ENCODE results near the gene TMEM51.

TMEM51 gene

DNA sequence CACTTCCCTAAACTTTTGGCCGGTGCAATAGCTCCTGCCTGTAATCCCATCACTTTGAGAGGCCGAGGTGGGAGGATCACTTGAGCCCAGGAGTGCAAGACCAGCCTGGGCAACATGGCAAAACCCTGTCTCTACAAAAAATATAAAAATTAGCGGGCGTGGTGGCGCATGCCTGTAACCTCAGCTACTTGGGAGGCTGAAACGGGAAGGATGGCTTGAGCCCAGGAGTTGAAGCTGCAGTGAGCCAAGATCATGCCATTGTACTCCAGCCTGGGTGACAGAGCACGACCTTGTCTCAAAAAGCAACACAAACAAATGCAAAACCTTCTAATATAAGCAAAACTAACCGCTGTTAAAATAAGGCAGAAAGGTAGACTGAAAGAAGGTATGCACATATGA is 25.9 kb downstream of the TMEM51 start:
- DNase-seq, result no peak

- DNase-seq, result no peak
Measured at GRCh38 chr1:15180189-15180588, 26.6 kb downstream of the TMEM51 start.

GRCh38 chr1:15180945-15181523 is 27.5 kb downstream of the TMEM51 start:
- no peak for DNase-seq

- DNase-seq, result no peak
Measured at GRCh38 chr1:15181564-15181963, 28.0 kb downstream of the TMEM51 start.

DNA sequence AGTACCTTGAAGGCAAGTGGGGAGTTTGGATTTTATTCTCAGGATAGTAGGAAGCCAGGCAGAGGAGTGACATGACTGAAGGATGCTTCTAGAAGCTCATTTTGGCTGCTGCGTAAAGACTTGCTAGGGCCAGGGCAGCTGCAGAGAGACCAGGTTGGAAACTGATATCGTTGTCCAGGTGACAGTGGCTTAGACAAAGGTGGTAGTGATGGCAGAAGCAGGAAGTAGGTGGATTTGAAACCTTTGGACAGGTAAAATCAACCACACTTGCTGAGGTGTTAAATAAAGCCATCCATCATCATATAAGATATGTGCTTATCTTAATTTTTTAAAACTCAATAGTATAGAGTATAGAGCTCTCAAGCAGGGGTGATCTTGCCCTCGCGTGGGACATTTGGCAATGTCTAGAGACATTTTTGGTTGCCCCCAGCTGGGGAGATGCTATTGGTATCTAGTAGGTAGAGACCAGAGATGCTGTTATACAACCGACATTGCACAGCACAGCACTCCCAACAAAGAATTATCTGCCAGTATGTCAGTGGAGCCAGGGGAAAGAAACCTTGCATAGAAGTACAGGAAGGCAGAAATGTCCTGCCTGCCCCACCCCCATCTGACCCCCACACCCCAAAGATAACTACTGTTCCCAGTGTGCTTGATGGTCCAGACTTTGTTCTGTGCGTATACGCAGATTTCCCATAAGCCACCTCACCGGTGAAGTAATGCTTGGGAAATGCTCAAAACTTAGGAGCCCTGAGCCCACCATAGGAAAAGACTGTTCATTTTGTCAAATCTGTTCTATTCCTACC is 31.1 kb downstream of the TMEM51 start:
- no peak for DNase-seq

GRCh38 chr1:15185617-15186016 is 32.1 kb downstream of the TMEM51 start:
- no peak for DNase-seq

GRCh38 chr1:15186073-15186845 is 32.7 kb downstream of the TMEM51 start:
- DNase-seq, result no peak

DNA sequence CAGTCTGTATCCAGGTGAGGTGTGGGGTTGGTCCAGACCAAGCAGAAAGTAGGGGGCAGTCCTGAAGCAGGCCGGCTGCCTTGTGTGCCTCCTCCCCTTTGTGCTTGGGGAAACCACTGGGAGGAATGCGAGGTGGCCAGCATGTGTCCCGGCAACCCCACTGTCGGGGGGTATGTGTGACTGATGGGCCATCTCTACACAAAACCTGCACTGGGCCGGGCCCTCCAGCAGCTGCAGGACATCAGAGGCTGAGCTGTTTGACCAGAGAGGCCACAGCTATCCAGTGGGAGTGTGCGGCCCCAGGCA is 33.3 kb downstream of the TMEM51 start:
- no peak for DNase-seq

- no peak for DNase-seq
Measured at GRCh38 chr1:15187175-15188129, 33.9 kb downstream of the TMEM51 start.

DNA sequence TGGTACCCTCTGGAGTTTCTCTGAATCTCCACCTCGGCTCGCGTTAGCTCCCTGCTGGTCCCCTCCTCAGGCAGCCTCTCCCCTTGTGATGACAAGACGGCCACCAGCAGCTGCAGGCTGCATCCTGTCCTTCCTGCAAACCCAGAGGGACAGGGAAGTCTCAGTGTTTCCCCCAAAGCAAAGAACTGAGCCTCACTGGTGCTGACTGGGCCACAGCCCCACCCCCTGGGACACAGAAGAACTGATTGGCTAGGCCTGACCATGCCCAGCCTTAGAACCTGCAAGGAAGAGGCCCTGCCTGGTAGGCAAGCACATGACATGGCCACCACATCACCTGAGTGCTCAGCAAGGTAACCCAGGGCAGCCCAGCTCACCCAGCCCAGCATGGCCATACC is 34.6 kb downstream of the TMEM51 start:
- DNase-seq, result no peak

- no peak for DNase-seq
Measured at GRCh38 chr1:15188678-15189077, 35.1 kb downstream of the TMEM51 start.

DNA sequence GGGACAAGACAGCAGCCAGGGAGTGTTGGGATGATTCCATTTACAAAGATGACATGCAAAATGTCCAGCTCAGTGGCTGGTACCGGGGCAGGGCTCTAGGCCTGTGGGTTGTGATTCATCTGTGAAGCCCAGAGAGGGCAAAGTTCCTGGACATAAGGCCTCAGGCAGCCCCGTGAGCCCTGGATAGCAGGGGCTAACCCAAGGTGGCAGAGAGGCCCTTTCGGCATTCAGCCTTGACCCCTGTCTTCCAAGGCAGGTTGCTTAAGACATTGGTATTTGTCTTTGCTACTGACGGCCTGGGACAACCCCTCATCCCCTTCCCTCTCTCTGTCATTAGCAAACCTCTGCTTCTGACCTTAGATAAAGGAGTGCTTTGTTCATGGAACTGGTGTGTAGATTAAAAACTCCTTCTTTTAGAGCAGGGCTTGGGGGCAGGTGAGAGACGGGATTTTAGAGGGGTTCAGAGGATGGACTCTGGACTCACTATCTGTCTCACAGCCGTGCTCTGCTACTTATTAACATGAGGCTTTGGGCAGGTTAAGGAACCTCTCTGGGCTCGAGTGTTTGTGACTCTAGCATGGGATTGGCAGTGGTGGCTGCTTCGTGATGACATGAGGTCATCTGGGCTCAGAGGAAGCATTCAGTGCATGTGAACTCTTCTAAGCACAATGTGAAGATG is 36.3 kb downstream of the TMEM51 start:
- DNase-seq, result no peak

DNA sequence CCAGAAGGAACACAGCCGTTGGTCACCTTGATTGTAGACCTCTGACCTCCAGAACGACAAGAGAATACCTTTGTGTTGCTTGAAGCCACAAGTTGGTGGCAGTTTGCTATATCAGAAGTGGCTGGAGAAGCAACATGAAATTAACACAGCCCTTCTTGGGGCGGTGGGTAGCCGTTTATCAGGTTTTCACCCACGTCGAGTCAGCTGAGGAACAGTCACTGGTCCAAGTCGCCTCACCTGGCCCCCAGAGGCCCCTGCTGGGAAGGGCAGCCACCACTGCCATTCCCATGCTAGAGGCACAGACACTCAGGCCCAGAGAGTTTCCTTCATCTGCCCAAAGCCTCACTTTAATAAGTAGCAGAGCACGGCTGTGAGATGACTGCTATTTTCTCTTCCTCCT is 37.7 kb downstream of the TMEM51 start:
- DNase-seq, result no peak

GRCh38 chr1:15191770-15192169 is 38.2 kb downstream of the TMEM51 start:
- DNase-seq, result no peak

DNA sequence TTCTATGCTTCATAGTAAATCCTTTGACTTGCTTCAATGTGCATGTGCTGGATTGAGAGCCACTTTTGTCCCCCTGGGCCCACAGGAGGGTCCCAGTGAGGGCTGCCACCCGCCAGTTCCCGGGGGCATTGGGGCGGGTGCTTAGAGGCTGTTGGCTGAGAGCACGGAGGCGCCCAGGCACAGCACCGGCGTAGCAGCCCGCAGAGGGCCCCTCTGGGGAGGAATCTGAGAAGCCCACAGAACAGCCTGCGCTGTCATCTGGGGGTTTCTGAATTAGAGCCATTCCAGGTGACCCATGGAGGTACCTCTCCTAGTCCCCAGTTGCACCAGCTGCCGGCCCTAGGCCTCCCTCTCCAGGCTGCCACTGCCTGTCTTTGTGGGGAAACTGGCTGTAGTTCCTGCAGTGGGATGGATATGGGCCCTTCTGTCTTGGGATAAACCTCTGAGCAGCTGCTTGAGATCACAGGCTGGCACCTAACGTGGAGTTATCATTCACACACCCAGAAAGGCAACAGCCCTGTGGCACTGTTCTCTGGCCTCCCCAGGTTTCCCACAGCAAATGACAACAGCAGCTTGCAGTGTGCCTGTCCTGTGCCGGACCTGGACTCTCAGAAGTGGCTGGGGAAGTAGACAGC is 39.5 kb downstream of the TMEM51 start:
- DNase-seq, result no peak

DNA sequence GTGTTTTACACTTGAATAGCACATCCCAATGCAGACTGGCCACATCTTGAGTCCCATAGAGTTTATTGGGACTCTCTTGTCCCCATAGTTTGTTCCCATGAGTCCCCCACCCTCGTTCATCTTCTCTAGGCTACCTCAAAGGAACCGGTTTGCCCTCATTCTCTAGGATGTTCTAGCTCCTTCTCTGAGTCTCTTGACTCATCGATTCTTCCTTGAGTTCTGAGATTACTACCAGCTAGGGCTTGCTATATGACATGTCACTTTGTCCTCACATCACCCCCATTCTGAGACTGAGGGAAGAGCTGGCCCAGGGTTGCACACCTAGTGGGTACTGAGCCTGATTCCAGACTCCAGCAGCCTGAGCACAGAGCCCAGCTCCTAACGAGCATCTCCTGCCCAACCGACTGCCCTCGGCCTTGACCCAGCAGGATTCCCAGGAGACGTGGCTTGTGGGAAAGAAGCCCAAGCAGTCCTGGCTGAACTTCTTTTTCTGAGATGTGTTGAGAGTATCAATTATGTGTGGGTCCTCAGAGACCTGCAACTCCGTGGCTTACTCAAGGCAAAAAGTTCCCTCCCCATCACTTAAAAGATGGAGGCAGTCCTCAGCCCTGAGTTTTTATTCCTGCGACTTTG is 42.0 kb downstream of the TMEM51 start:
- no peak for DNase-seq

DNA sequence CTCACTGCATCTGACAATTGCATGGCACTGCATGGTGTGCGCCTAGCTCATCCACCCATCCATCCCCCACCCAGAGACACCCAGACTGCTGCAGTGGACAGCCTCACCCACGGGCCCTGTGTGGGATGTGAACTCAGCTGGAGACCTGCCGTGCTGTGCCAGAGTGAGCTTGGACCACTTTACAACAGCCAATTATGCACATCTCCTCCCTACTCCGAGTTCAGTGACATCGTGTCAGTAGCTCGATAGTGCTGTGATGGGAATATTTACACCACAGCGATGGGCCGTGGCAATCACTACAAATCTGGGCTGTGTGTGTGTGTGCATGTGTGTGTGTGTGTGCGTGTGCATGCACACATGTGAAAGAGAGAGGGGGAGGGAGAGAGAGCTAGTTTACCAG is 42.5 kb downstream of the TMEM51 start:
- no peak for DNase-seq

DNA sequence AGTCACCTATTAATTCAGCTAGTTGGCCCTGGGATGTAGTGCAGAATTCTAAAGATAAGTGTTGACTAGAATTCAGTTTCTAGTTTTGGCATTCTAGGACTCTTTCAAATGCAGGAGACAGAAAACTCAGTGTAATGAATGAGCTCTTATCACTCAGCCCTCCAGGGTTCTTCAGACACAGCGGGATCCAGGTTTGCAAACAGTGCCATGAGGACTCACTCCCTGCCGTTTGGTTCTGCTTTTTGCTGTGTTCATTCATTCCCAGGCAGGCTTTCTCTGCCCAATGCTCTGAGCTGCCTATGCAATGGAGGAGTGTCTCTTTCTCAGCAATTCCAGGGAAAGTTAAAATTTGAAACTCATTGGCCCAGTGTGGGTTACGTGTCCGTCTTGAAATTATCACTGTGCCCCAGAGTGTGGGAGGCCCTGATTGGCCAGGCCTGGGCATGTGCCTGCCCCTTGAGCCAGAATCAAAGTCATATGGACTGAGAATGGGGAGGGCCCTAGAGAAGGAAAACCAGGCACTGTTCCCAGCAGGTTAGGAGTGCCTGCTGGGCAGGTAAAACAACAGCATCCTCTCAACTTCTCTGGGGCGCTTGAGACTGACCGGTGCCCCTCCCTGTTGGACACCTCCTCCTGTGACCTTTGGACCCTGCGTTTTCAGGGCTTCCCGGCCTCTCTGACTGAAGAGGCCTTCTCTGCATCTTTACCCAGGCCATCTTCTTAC is 43.4 kb downstream of the TMEM51 start:
- DNase-seq, result no peak

GRCh38 chr1:15197591-15198447 is 44.3 kb downstream of the TMEM51 start:
- no peak for DNase-seq

DNA sequence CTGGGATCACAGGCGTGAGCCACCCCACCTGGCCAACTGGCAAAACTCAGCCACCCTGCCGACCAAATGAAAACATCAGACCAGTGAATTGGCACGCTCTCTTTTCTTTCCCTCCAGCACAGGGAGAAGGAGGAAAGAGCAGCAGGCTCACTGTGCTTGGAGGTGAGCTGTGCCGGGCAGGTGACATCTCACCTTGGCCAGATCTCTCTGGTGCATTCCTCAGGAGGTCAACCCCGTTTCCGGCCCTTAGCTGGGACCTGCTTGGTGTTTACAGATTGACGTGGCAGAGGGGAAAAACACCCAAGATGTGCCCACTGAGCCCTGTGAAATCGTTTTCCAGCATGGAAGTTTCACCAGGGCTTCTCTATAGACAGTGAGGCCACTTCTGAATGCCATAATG is 45.1 kb downstream of the TMEM51 start:
- DNase-seq, result no peak
